GM23338 (cell line): ENCODE data around the gene TMEM273. TPM values are rescaled to one million over a fixed set of nuclear protein-coding genes. Genes with fewer than 3 reads are reported as not detected.

Experiments
- ATAC-seq: fragments of 200-7000 bp; cut with Tn5 transposase; 3 replicates; pipeline ENCODE4 v1.9.1; 2020
- DNase-seq: peaks from one replicate; pipeline ENCODE4 v3.0.0-alpha.2; 2015; ENCODE audit warnings: low spot score
- H2AFZ ChIP-seq: fragments of 200-600 bp; sonication (generic); 2 replicates; pipeline ENCODE4 v1.8.0; 2016; ENCODE audit warnings: antibody characterized with exemption, mild to moderate bottlenecking, moderate library complexity
- H3F3A ChIP-seq: fragments of 200-600 bp; sonication (generic); replicated peaks from 2 replicates; pipeline ENCODE4 v1.8.0; 2017; ENCODE audit warnings: antibody characterized with exemption, mixed run types, low read depth
- H3K27ac ChIP-seq: fragments of 200-600 bp; sonication (generic); 2 replicates; pipeline ENCODE4 v1.6.1; 2016; ENCODE audit warnings: low read depth
- H3K27me3 ChIP-seq: fragments of 200-600 bp; sonication (generic); 2 replicates; pipeline ENCODE4 v1.8.0; 2016; ENCODE audit warnings: mild to moderate bottlenecking, mixed run types, moderate library complexity; ENCODE audit not compliant: insufficient read depth
- H3K36me3 ChIP-seq: fragments of 200-600 bp; sonication (generic); 2 replicates; pipeline ENCODE4 v1.8.0; 2016; ENCODE audit warnings: mild to moderate bottlenecking; ENCODE audit not compliant: insufficient read depth
- H3K4me1 ChIP-seq: fragments of 200-600 bp; sonication (generic); 2 replicates; pipeline ENCODE4 v1.8.0; 2016; ENCODE audit warnings: mild to moderate bottlenecking, moderate library complexity; ENCODE audit not compliant: insufficient read depth
- H3K4me2 ChIP-seq: fragments of 200-600 bp; sonication (generic); 2 replicates; pipeline ENCODE4 v1.7.1; 2017; ENCODE audit warnings: mixed run types
- H3K4me3 ChIP-seq: fragments of 200-600 bp; sonication (generic); 2 replicates; pipeline ENCODE4 v1.6.1; 2016; ENCODE audit warnings: mixed run types
- H3K79me2 ChIP-seq: fragments of 200-600 bp; sonication (generic); replicated peaks from 2 replicates; pipeline ENCODE4 v1.8.0; 2017; ENCODE audit warnings: mild to moderate bottlenecking; ENCODE audit not compliant: insufficient read depth
- H3K9me2 ChIP-seq: fragments of 200-600 bp; sonication (generic); 2 replicates; pipeline ENCODE4 v1.8.0; 2017; ENCODE audit not compliant: insufficient read depth
- H4K20me1 ChIP-seq: fragments of 200-600 bp; sonication (generic); replicated peaks from 2 replicates; pipeline ENCODE4 v1.8.0; 2017; ENCODE audit warnings: mild to moderate bottlenecking; ENCODE audit not compliant: insufficient read depth
- H3K27ac Mint-ChIP-seq: 2 replicates; pipeline ENCODE4 v1.8.0; 2020; ENCODE audit warnings: inconsistent platforms, mild to moderate bottlenecking, moderate library complexity, mixed read lengths
- H3K27me3 Mint-ChIP-seq: 3 replicates; pipeline ENCODE4 v1.8.0; 2022; ENCODE audit warnings: low read depth, mild to moderate bottlenecking, moderate library complexity, mixed read lengths, inconsistent platforms; ENCODE audit not compliant: insufficient read depth, poor library complexity
- H3K36me3 Mint-ChIP-seq: 3 replicates; pipeline ENCODE4 v1.8.0; 2021; ENCODE audit warnings: low read depth, mild to moderate bottlenecking, inconsistent platforms, moderate library complexity, mixed read lengths
- H3K4me1 Mint-ChIP-seq: 3 replicates; pipeline ENCODE4 v1.8.0; 2020; ENCODE audit warnings: mild to moderate bottlenecking, inconsistent platforms, mixed read lengths
- H3K4me3 Mint-ChIP-seq: 3 replicates; pipeline ENCODE4 v1.8.0; 2021; ENCODE audit warnings: moderate library complexity, mild to moderate bottlenecking, inconsistent platforms, mixed read lengths
- H3K9me3 Mint-ChIP-seq: 3 replicates; pipeline ENCODE4 v1.8.0; 2020; ENCODE audit warnings: moderate library complexity, mild to moderate bottlenecking, inconsistent platforms, mixed read lengths
- CTCF ChIP-seq, 2 experiments: fragments of 200-600 bp in 1 of 2; sonication (generic) in 1 of 2; conservative IDR thresholded peaks; 2 replicates each; pipeline versions ENCODE4 v1.5.1 to v1.6.1; 2016 to 2017; ENCODE audit warnings: antibody characterized with exemption in 2 of 2, low read depth in 2 of 2, mild to moderate bottlenecking in 2 of 2, moderate library complexity in 1 of 2
- ETS1 ChIP-seq: IDR thresholded peaks from 2 replicates; pipeline ENCODE4 v1.6.1; 2016; ENCODE audit warnings: antibody characterized with exemption
- EZH2 ChIP-seq: fragments of 200-600 bp; sonication (generic); IDR thresholded peaks from one replicate; pipeline ENCODE4 v1.8.0; 2017; ENCODE audit warnings: antibody characterized with exemption, mild to moderate bottlenecking, low read depth; ENCODE audit not compliant: unreplicated experiment
- NANOG ChIP-seq: IDR thresholded peaks from 2 replicates; pipeline ENCODE4 v1.6.1; 2016; ENCODE audit warnings: antibody characterized with exemption, borderline replicate concordance
- POLR2AphosphoS5 ChIP-seq: IDR thresholded peaks from 2 replicates; pipeline ENCODE4 v1.6.1; 2016; ENCODE audit warnings: antibody characterized with exemption, low read depth
- STAT1 ChIP-seq: IDR thresholded peaks from one replicate; pipeline ENCODE4 v1.6.1; 2016; ENCODE audit warnings: antibody characterized with exemption; ENCODE audit not compliant: unreplicated experiment
- ZNF114 ChIP-seq: fragments of 250-450 bp; sonication (Bioruptor Pico); IDR thresholded peaks from 2 replicates; pipeline ENCODE4 v1.5.0; 2020; ENCODE audit warnings: mild to moderate bottlenecking, moderate library complexity
- ZNF331 ChIP-seq: fragments of 250-450 bp; sonication (Bioruptor Pico); IDR thresholded peaks from 2 replicates; pipeline ENCODE4 v1.5.0; 2020; ENCODE audit warnings: low read depth, mild to moderate bottlenecking, moderate library complexity
- ZNF462 ChIP-seq: fragments of 250-450 bp; sonication (Bioruptor Pico); IDR thresholded peaks from 2 replicates; pipeline ENCODE4 v1.5.0; 2020; ENCODE audit warnings: mild to moderate bottlenecking, moderate library complexity
- polyA plus RNA-seq: library from polyadenylated mRNA; unstranded; fragments of >200 nt; fragmentation: Nextera tagmentation; extraction: Ambion mirVana; gene quantifications from 2 replicates; pipeline ENCODE4 v1.2.1, GENCODE V29; 2016
- total RNA-seq: library from RNA; depleted of rRNA; stranded (reverse); fragments of >200 nt; shearing (Covaris generic); gene quantifications from 2 replicates; pipeline ENCODE4 v1.2.3, GENCODE V29; 2014

The TMEM273 gene
- total and polyA plus RNA-seq, 2 experiments from 2014 or later, result not detected

- TF ChIP-seq STAT1 (no peak), POLR2AphosphoS5 (no peak), ETS1 (no peak), CTCF (conservative IDR thresholded peaks at IDR 0.05; ENCODE audit: low read depth in 2 of 2) (no peak), ZNF114 (no peak)
These were observed 9.4 kb downstream of the TMEM273 start (continued) for GRCh38 chr10:49178489-49179471.

GRCh38 chr10:49177391-49178355, 10.5 kb downstream of the TMEM273 start:
- H3K36me3 ChIP-seq, result no peaks in the 10 kb centered on the region
- no peaks in the 10 kb centered on the region for H3K27me3 ChIP-seq
- H2AFZ ChIP-seq, result no peak overlapping the region
- Mint-ChIP-seq H3K36me3 (no peaks in the 10 kb centered on the region), H3K9me3 (no peaks in the 10 kb centered on the region), H3K4me1 (peaks cover 8% of the 10 kb centered on the region; the same call in 2 of the 3 replicates), H3K27ac (no peak overlapping the region), H3K4me3 (no peak overlapping the region), H3K27me3 (no peaks in the 10 kb centered on the region)
- H3F3A ChIP-seq, result no peaks in the 10 kb centered on the region
- H4K20me1 ChIP-seq, result no peaks in the 10 kb centered on the region
- ATAC-seq (no peak), DNase-seq (no peak)
- no peaks in the 10 kb centered on the region for H3K9me2 ChIP-seq
- H3K4me2 ChIP-seq, result no peak overlapping the region
- no peak overlapping the region for H3K4me3 ChIP-seq
- H3K79me2 ChIP-seq, result no peaks in the 10 kb centered on the region
- no peaks in the 10 kb centered on the region for H3K4me1 ChIP-seq
- H3K27ac ChIP-seq, result no peak overlapping the region
- TF ChIP-seq EZH2 (no peak), ZNF331 (CRISPR knock-in tag) (no peak), NANOG (no peak), ZNF462 (no peak), CTCF (conservative IDR thresholded peaks at IDR 0.05; ENCODE audit: low read depth in 2 of 2) (no peak), ZNF114 (no peak)
